GM12878 (cell line): ENCODE results near the gene C3orf20. TPM values are rescaled to one million over a fixed set of nuclear protein-coding genes. Genes with fewer than 3 reads are reported as not detected.

ENCODE experiments used
- ASH2L ChIP-seq: fragments of 300-600, 200-600 bp; sonication (generic); IDR thresholded peaks from 2 replicates; pipeline ENCODE4 v1.6.1; 2017; ENCODE audit warnings: low read depth, mild to moderate bottlenecking, borderline replicate concordance
- CHD1 ChIP-seq: IDR thresholded peaks from 2 replicates; pipeline ENCODE4 v1.6.1; 2012; ENCODE audit warnings: low read depth, low read length, improper control_type of control experiment
- CHD2 ChIP-seq: IDR thresholded peaks from 2 replicates; pipeline ENCODE4 v1.6.1; 2011; ENCODE audit warnings: low read depth, low read length, improper control_type of control experiment, borderline replicate concordance
- EP300 ChIP-seq, 2 experiments: fragments of 150-350 bp in 1 of 2; IDR thresholded peaks; 2 replicates each; pipeline ENCODE4 v1.6.1; 2011 to 2012; ENCODE audit warnings: low read depth in 2 of 2, low read length in 2 of 2, borderline replicate concordance in 1 of 2, improper control_type of control experiment in 1 of 2, inconsistent platforms in 1 of 2; ENCODE audit not compliant: control insufficient read depth in 1 of 2
- IKZF2 ChIP-seq, 2 experiments: fragments of 450-650 bp; IDR thresholded peaks; 2 replicates each; pipeline ENCODE4 v1.6.1; 2017; ENCODE audit warnings: mild to moderate bottlenecking in 2 of 2, moderate library complexity in 2 of 2
- MTA3 ChIP-seq: IDR thresholded peaks from 2 replicates; pipeline ENCODE4 v1.6.1; 2012; ENCODE audit warnings: low read length, inconsistent platforms, borderline replicate concordance
- YBX1 ChIP-seq: fragments of 450-650 bp; IDR thresholded peaks from 2 replicates; pipeline ENCODE4 v1.6.1; 2016; ENCODE audit warnings: antibody characterized with exemption
- ZZZ3 ChIP-seq: IDR thresholded peaks from 2 replicates; pipeline ENCODE4 v1.6.1; 2011; ENCODE audit warnings: low read depth; ENCODE audit not compliant: control insufficient read depth, insufficient read length
- polyA plus RNA-seq, 11 experiments: library from polyadenylated mRNA; depleted of rRNA in 4 of 11; unstranded in 6 of 11; stranded (reverse) in 5 of 11; fragments of >200 nt; fragmentation: Nextera tagmentation in 4 of 11; fragmentation: Illumina TruSeq in 1 of 11; extraction: Ambion mirVana in 4 of 11; extraction: Trizol in 1 of 11; gene quantifications; 1 replicate in 1 of 11; 2 replicates in 10 of 11; pipeline versions ENCODE4 v1.2.1 to v1.2.3, GENCODE V29; 2011 to 2016; ENCODE audit warnings: inconsistent platforms in 2 of 11, missing spikeins in 2 of 11, low read depth in 1 of 11
- total RNA-seq, 4 experiments: library from RNA; depleted of rRNA in 3 of 4; stranded (reverse); fragments of >200 nt in 3 of 4; fragmentation: Illumina TruSeq in 1 of 4; extraction: Trizol in 1 of 4; gene quantifications; 2 replicates each; pipeline versions ENCODE4 v1.2.1 to v1.2.3, GENCODE V29; 2013 to 2021
- TF ChIP-seq, protein P1 (sequence below): fragments of 450-650 bp; IDR thresholded peaks from 2 replicates; pipeline ENCODE4 v1.6.1; 2017; ENCODE audit warnings: low read depth, mild to moderate bottlenecking, moderate library complexity
- TF ChIP-seq, protein P2 (sequence below): IDR thresholded peaks from 2 replicates; pipeline ENCODE4 v1.6.1; 2011; ENCODE audit warnings: borderline replicate concordance, low read depth, mild to moderate bottlenecking, moderate library complexity, mixed read lengths, low read length; ENCODE audit not compliant: insufficient read depth; ENCODE audit errors: extremely low read length
- TF ChIP-seq, protein P3 (sequence below): fragments of 150-350 bp; IDR thresholded peaks from 2 replicates; pipeline ENCODE4 v1.6.1; 2014; ENCODE audit warnings: mild to moderate bottlenecking, low read depth, low read length

The C3orf20 gene
- total and polyA plus RNA-seq, 10 of the 15 experiments (the other 5 are each of a cell fraction or from before 2014, with no cell fraction given) = 0.05 to 2.9 (median 1.0) TPM

DNA sequence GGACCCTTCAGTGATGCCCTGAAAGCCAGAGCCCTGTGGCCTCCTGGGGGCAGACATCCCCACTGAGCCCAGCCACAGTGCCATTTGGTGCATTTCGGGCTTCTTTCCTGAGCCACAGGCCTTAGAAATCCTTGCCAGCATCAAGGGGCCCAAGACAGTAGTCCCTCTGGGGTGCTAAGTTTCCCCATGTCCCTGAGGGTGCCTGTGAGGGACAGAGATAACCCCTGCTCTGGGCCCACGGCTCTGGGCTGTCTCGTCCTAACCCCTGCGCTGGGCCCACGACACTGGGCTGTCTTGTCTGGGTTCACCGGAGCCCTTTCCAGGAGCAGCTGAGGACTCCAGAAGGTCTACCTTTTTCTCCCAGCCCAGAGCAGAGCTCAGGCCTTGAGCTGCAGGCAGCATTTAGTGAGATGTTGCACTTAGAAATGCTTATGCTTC lies 98.8 kb downstream of the C3orf20 start (continued):
- TF ChIP-seq, protein P1, sequence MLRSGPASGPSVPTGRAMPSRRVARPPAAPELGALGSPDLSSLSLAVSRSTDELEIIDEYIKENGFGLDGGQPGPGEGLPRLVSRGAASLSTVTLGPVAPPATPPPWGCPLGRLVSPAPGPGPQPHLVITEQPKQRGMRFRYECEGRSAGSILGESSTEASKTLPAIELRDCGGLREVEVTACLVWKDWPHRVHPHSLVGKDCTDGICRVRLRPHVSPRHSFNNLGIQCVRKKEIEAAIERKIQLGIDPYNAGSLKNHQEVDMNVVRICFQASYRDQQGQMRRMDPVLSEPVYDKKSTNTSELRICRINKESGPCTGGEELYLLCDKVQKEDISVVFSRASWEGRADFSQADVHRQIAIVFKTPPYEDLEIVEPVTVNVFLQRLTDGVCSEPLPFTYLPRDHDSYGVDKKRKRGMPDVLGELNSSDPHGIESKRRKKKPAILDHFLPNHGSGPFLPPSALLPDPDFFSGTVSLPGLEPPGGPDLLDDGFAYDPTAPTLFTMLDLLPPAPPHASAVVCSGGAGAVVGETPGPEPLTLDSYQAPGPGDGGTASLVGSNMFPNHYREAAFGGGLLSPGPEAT = no peak
- TF ChIP-seq YBX1 (no peak), CHD2 (no peak), MTA3 (no peak), CHD1 (no peak), ZZZ3 (no peak), IKZF2 (IDR thresholded peaks at IDR 0.05) (no peak), ASH2L (no peak), EP300 (IDR thresholded peaks at IDR 0.05; ENCODE audit: borderline replicate concordance in 1 of 2, control insufficient read depth in 1 of 2, low read depth in 2 of 2, low read length in 2 of 2) (no peak)
- TF ChIP-seq, protein P2, sequence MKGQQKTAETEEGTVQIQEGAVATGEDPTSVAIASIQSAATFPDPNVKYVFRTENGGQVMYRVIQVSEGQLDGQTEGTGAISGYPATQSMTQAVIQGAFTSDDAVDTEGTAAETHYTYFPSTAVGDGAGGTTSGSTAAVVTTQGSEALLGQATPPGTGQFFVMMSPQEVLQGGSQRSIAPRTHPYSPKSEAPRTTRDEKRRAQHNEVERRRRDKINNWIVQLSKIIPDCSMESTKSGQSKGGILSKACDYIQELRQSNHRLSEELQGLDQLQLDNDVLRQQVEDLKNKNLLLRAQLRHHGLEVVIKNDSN = no peak
- TF ChIP-seq, protein P3, sequence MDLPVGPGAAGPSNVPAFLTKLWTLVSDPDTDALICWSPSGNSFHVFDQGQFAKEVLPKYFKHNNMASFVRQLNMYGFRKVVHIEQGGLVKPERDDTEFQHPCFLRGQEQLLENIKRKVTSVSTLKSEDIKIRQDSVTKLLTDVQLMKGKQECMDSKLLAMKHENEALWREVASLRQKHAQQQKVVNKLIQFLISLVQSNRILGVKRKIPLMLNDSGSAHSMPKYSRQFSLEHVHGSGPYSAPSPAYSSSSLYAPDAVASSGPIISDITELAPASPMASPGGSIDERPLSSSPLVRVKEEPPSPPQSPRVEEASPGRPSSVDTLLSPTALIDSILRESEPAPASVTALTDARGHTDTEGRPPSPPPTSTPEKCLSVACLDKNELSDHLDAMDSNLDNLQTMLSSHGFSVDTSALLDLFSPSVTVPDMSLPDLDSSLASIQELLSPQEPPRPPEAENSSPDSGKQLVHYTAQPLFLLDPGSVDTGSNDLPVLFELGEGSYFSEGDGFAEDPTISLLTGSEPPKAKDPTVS = no peak
